H1 (cell line): ENCODE data around the gene GOLGB1. TPM values are rescaled to one million over a fixed set of nuclear protein-coding genes. Genes with fewer than 3 reads are reported as not detected.

ENCODE experiments used
- CTCF ChIA-PET: fragments of 300-600 bp; sonication (Branson Sonifier 250); formaldehyde crosslinking; loops from one replicate; lab custom pipeline; 2021; ENCODE audit not compliant: partially characterized antibody; lab: Charles Lee
- POLR2A ChIA-PET: fragments of 300-600 bp; sonication (Branson Sonifier 250); formaldehyde crosslinking; loops from one replicate; lab custom pipeline; 2021; ENCODE audit warnings: inconsistent platforms; ENCODE audit not compliant: partially characterized antibody; lab: Charles Lee
- DNase-seq, 2 experiments: peaks; one replicate each; pipeline versions ENCODE4 v3.0.0 to v3.0.0-alpha.2; 2010 to 2022; ENCODE audit warnings: low spot score in 2 of 2, low read depth in 1 of 2, mixed read lengths in 1 of 2
- FAIRE-seq: peaks from 2 replicates; lab custom pipeline; 2011; peaks lifted over from hg19 to GRCh38; lab: Jason Lieb, UNC
- H2AFZ ChIP-seq: 2 replicates; pipeline ENCODE4 v1.8.1; 2012; ENCODE audit warnings: low read length, inconsistent platforms
- H2AK5ac ChIP-seq: 2 replicates; pipeline ENCODE4 v1.6.1; 2013; ENCODE audit warnings: low read depth, low read length
- H2BK120ac ChIP-seq: replicated peaks from 2 replicates; pipeline ENCODE3; 2013; ENCODE audit warnings: low read depth, low read length, inconsistent platforms
- H2BK12ac ChIP-seq: 2 replicates; pipeline ENCODE4 v1.6.1; 2013; ENCODE audit warnings: low read depth, low read length
- H2BK15ac ChIP-seq: 2 replicates; pipeline ENCODE4 v1.6.1; 2013; ENCODE audit warnings: low read length
- H2BK20ac ChIP-seq: 2 replicates; pipeline ENCODE4 v1.6.1; 2013; ENCODE audit warnings: low read length
- H2BK5ac ChIP-seq: 2 replicates; pipeline ENCODE4 v1.6.1; 2013; ENCODE audit warnings: low read depth, low read length
- H3K14ac ChIP-seq: 2 replicates; pipeline ENCODE4 v1.6.1; 2013; ENCODE audit warnings: inconsistent platforms; ENCODE audit not compliant: insufficient read length
- H3K18ac ChIP-seq: 2 replicates; pipeline ENCODE4 v1.6.1; 2013; ENCODE audit warnings: low read length; ENCODE audit errors: extremely low read depth
- H3K23ac ChIP-seq: 2 replicates; pipeline ENCODE4 v1.6.1; 2013; ENCODE audit warnings: inconsistent platforms; ENCODE audit not compliant: insufficient read length
- H3K23me2 ChIP-seq: 2 replicates; pipeline ENCODE4 v1.6.1; 2013; ENCODE audit warnings: low read depth, low read length
- H3K27ac ChIP-seq: 2 replicates; pipeline ENCODE4 v1.6.1; 2011; ENCODE audit warnings: low read depth, low read length, inconsistent platforms
- H3K27me3 ChIP-seq, 4 experiments: replicated peaks in 1 of 4; 1 replicate in 1 of 4; 2 replicates in 3 of 4; pipeline versions ENCODE4 v1.6.1 to v1.8.1; 2011 to 2013; ENCODE audit warnings: low read length in 3 of 4, mild to moderate bottlenecking in 3 of 4, inconsistent platforms in 2 of 4, mixed read lengths in 2 of 4, moderate library complexity in 1 of 4; ENCODE audit not compliant: control insufficient read depth in 3 of 4, insufficient read depth in 3 of 4; ENCODE audit errors: extremely low read depth in 1 of 4
- H3K36me3 ChIP-seq, 4 experiments: 2 replicates each; pipeline versions ENCODE4 v1.6.1 to v1.8.1; 2011 to 2013; ENCODE audit warnings: mild to moderate bottlenecking in 4 of 4, low read length in 3 of 4, moderate library complexity in 2 of 4, control low read depth in 1 of 4, inconsistent platforms in 1 of 4; ENCODE audit not compliant: insufficient read depth in 4 of 4, control insufficient read depth in 2 of 4
- H3K4ac ChIP-seq: replicated peaks from 2 replicates; pipeline ENCODE3; 2013; ENCODE audit warnings: low read length, low read depth, mixed read lengths, inconsistent platforms; ENCODE audit not compliant: insufficient read length
- H3K4me1 ChIP-seq, 4 experiments: replicated peaks in 1 of 4; 1 replicate in 1 of 4; 2 replicates in 3 of 4; pipeline versions ENCODE4 v1.6.1 to v1.8.1; 2011 to 2013; ENCODE audit warnings: low read length in 3 of 4, inconsistent platforms in 2 of 4, mixed read lengths in 1 of 4; ENCODE audit not compliant: insufficient read depth in 4 of 4, control insufficient read depth in 3 of 4
- H3K4me2 ChIP-seq, 2 experiments: 2 replicates each; pipeline versions ENCODE4 v1.6.1 to v1.8.1; 2011 to 2013; ENCODE audit warnings: low read depth in 2 of 2, low read length in 2 of 2, control low read depth in 1 of 2, inconsistent platforms in 1 of 2, mild to moderate bottlenecking in 1 of 2; ENCODE audit not compliant: insufficient read depth in 1 of 2
- H3K4me3 ChIP-seq, 4 experiments: fragments of 200-600, 300-600 bp in 1 of 4; sonication (generic), shearing (Covaris generic), sonication (Bioruptor Twin) in 1 of 4; 2 replicates each; pipeline versions ENCODE4 v1.5.1 to v1.8.1; 2011 to 2016; ENCODE audit warnings: low read length in 4 of 4, low read depth in 3 of 4, control low read depth in 2 of 4, inconsistent platforms in 2 of 4, mild to moderate bottlenecking in 2 of 4, mixed read lengths in 1 of 4, moderate library complexity in 1 of 4; ENCODE audit not compliant: insufficient read depth in 2 of 4; ENCODE audit errors: extremely low read depth in 1 of 4
- H3K56ac ChIP-seq: replicated peaks from 2 replicates; pipeline ENCODE3; 2013; ENCODE audit warnings: low read depth, mild to moderate bottlenecking, mixed read lengths, low read length, inconsistent platforms; ENCODE audit not compliant: insufficient read length
- H3K79me1 ChIP-seq: 2 replicates; pipeline ENCODE4 v1.6.1; 2013; ENCODE audit warnings: low read depth, low read length, control low read depth
- H3K79me2 ChIP-seq, 2 experiments: 2 replicates each; pipeline versions ENCODE4 v1.6.1 to v1.8.1; 2012 to 2013; ENCODE audit warnings: low read length in 2 of 2, mild to moderate bottlenecking in 2 of 2, inconsistent platforms in 1 of 2; ENCODE audit not compliant: insufficient read depth in 2 of 2, control insufficient read depth in 1 of 2
- H3K9ac ChIP-seq, 4 experiments: replicated peaks in 1 of 4; 1 replicate in 1 of 4; 2 replicates in 3 of 4; pipeline versions ENCODE4 v1.6.1 to v1.8.1; 2011 to 2013; ENCODE audit warnings: low read depth in 3 of 4, low read length in 3 of 4, control low read depth in 2 of 4, mild to moderate bottlenecking in 2 of 4, moderate library complexity in 2 of 4, inconsistent platforms in 1 of 4; ENCODE audit errors: extremely low read depth in 1 of 4
- H3K9me3 ChIP-seq, 2 experiments: 2 replicates each; pipeline versions ENCODE4 v1.6.1 to v1.8.1; 2012 to 2013; ENCODE audit warnings: mild to moderate bottlenecking in 2 of 2, moderate library complexity in 2 of 2, control low read depth in 1 of 2, inconsistent platforms in 1 of 2, low read depth in 1 of 2, low read length in 1 of 2, mixed read lengths in 1 of 2; ENCODE audit not compliant: insufficient read depth in 2 of 2
- H4K20me1 ChIP-seq, 2 experiments: replicated peaks in 1 of 2; 2 replicates each; pipeline versions ENCODE3 to v1.8.1; 2011 to 2013; ENCODE audit warnings: inconsistent platforms in 2 of 2, low read length in 2 of 2, mild to moderate bottlenecking in 1 of 2; ENCODE audit not compliant: insufficient read depth in 2 of 2, control insufficient read depth in 1 of 2
- H4K5ac ChIP-seq: 2 replicates; pipeline ENCODE4 v1.6.1; 2013; ENCODE audit warnings: low read length, low read depth, mixed read lengths, inconsistent platforms; ENCODE audit not compliant: insufficient read length
- H4K8ac ChIP-seq: 2 replicates; pipeline ENCODE4 v1.8.0; 2013; ENCODE audit warnings: mild to moderate bottlenecking, moderate library complexity, low read length, inconsistent platforms; ENCODE audit not compliant: insufficient read depth; ENCODE audit errors: extremely low read depth
- H4K91ac ChIP-seq: replicated peaks from 2 replicates; pipeline ENCODE3; 2013; ENCODE audit warnings: low read length, mixed read lengths, inconsistent platforms; ENCODE audit not compliant: insufficient read length
- EP300 ChIP-seq, 2 experiments: IDR thresholded peaks; 1 replicate in 1 of 2; 2 replicates in 1 of 2; pipeline ENCODE4 v1.6.1; 2011 to 2012; ENCODE audit warnings: low read depth in 2 of 2, low read length in 2 of 2, mild to moderate bottlenecking in 2 of 2, borderline replicate concordance in 1 of 2, inconsistent platforms in 1 of 2, moderate library complexity in 1 of 2
- JUND ChIP-seq: IDR thresholded peaks from 2 replicates; pipeline ENCODE4 v1.6.1; 2011; ENCODE audit warnings: mild to moderate bottlenecking, improper control_type of control experiment, low read length
- PHF8 ChIP-seq: fragments of 200-600 bp; sonication (generic); conservative IDR thresholded peaks from 2 replicates; pipeline ENCODE4 v1.7.1; 2012; ENCODE audit warnings: low read depth, mild to moderate bottlenecking, inconsistent platforms, low read length, moderate library complexity
- POU5F1 ChIP-seq: IDR thresholded peaks from 2 replicates; pipeline ENCODE4 v1.6.1; 2011; ENCODE audit warnings: low read depth, mild to moderate bottlenecking, low read length, moderate library complexity
- SIRT6 ChIP-seq: IDR thresholded peaks from one replicate; pipeline ENCODE4 v1.7.1; 2012; ENCODE audit warnings: low read length, inconsistent platforms
- SP4 ChIP-seq: IDR thresholded peaks from 2 replicates; pipeline ENCODE4 v1.6.1; 2012; ENCODE audit warnings: low read length, inconsistent platforms
- WGBS, 2 experiments: shearing (Covaris generic) in 1 of 2; methylation state at CpG; one replicate each; pipeline versions ENCODE4 v1.1.6 to v1.1.7; 2013 to 2015; ENCODE audit warnings: low lambda C conversion rate in 2 of 2, mixed read lengths in 2 of 2, inconsistent platforms in 1 of 2, low coverage in 1 of 2, missing lambda C conversion rate in 1 of 2; ENCODE audit not compliant: insufficient replicate concordance in 2 of 2, insufficient coverage in 1 of 2, insufficient read length in 1 of 2; ENCODE audit errors: extremely low coverage in 1 of 2, missing lambda C conversion rate in 1 of 2; 5-methylcytosine and 5-hydroxymethylcytosine counted together
- polyA plus RNA-seq, 7 experiments: library from polyadenylated mRNA; depleted of rRNA in 3 of 7; stranded (reverse) in 5 of 7; unstranded in 2 of 7; fragments of >200 nt in 5 of 7; fragments of 200-250 nt in 2 of 7; gene quantifications; 1 replicate in 5 of 7; 2 replicates in 1 of 7; 4 replicates in 1 of 7; pipeline versions ENCODE4 v1.2.1 to v1.2.3, GENCODE V29; 2011 to 2013; ENCODE audit warnings: missing spikeins in 2 of 7, mixed read lengths in 2 of 7
- total RNA-seq: library from RNA; stranded (reverse); fragmentation: NEBNext Ultra II Directional; extraction: Animal tissue kit (Norgen Biotek cat#: 25700); gene quantifications from 2 replicates; pipeline ENCODE4 v1.2.1, GENCODE V29; 2021

Gene GOLGB1
- total and polyA plus RNA-seq, 2 of the 8 experiments (the other 6 are each of a cell fraction or from before 2014, with no cell fraction given): 5.9 to 28.5 TPM

GRCh38 chr3:121630355-121630754 is 119.2 kb downstream of the GOLGB1 start:
- Histone ChIP-seq H4K5ac (no peak overlapping the region), H3K36me3 (no peaks in the 10 kb centered on the region), H3K79me2 (no peaks in the 10 kb centered on the region), H3K4me3 (no peak overlapping the region), H2BK15ac (no peak overlapping the region; the same call in 1 of the 2 replicates), H4K20me1 (no peaks in the 10 kb centered on the region), H3K56ac (no peak overlapping the region), H3K9me3 (no peaks in the 10 kb centered on the region), H3K4ac (no peak overlapping the region), H3K14ac (no peak overlapping the region), H3K23me2 (peaks cover 1% of the 10 kb centered on the region; the same call in 1 of the 2 replicates), H3K4me2 (no peak overlapping the region), H2AK5ac (no peak overlapping the region), H3K9ac (no peak overlapping the region), H2BK5ac (no peak overlapping the region), H2AFZ (no peak overlapping the region), H2BK120ac (no peak overlapping the region), H2BK12ac (no peak overlapping the region), H3K27ac (no peak overlapping the region), H4K91ac (no peak overlapping the region), H3K79me1 (no peaks in the 10 kb centered on the region), H3K23ac (no peak overlapping the region), H3K4me1 (peaks cover 0 to 2% (median 0%) of the 10 kb centered on the region in 4 experiments; a peak in 1 of 7 replicates), H2BK20ac (no peak overlapping the region), H4K8ac (no peak overlapping the region), H3K27me3 (no peaks in the 10 kb centered on the region), H3K18ac (no peak overlapping the region)
- FAIRE-seq (no peak), DNase-seq (peak in 1 of 2 experiments; percentile 29)
- TF ChIP-seq POU5F1 (no peak), SP4 (no peak), EP300 (IDR thresholded peaks at IDR 0.05; ENCODE audit: borderline replicate concordance in 1 of 2, low read depth in 2 of 2, low read length in 2 of 2) (no peak), SIRT6 (no peak), JUND (no peak), PHF8 (no peak)
- ChIA-PET CTCF (no interaction called here), POLR2A (interaction anchor here (1.5 kb wide), 1 partner anchor 9 kb away, joined by 5 read pairs; no protein-coding TSS in a partner anchor)
- WGBS, 2 experiments: 100% methylated on average over 1 of the region's 1 CpG; no CpG with 5 or more reads in 1 of the 2 experiments
